KOPT-K1 (cell line): ENCODE measurements around the gene AMFR.

Source experiments
- H3K27ac ChIP-seq: fragments of 200-600 bp; sonication (generic); 2 replicates; pipeline ENCODE4 v1.5.1; 2016; ENCODE audit warnings: antibody characterized with exemption, mild to moderate bottlenecking, low read depth, low read length; ENCODE audit not compliant: poor library complexity, severe bottlenecking
- H3K36me3 ChIP-seq: fragments of 200-600 bp; sonication (generic); 2 replicates; pipeline ENCODE4 v1.5.1; 2017; ENCODE audit warnings: antibody characterized with exemption, mild to moderate bottlenecking, low read length, moderate library complexity; ENCODE audit not compliant: insufficient read depth
- H3K9me3 ChIP-seq: fragments of 200-600 bp; sonication (generic); 2 replicates; pipeline ENCODE4 v1.5.1; 2017; ENCODE audit warnings: antibody characterized with exemption, low read length, mild to moderate bottlenecking; ENCODE audit not compliant: insufficient read depth, poor library complexity, severe bottlenecking

AMFR gene

DNA sequence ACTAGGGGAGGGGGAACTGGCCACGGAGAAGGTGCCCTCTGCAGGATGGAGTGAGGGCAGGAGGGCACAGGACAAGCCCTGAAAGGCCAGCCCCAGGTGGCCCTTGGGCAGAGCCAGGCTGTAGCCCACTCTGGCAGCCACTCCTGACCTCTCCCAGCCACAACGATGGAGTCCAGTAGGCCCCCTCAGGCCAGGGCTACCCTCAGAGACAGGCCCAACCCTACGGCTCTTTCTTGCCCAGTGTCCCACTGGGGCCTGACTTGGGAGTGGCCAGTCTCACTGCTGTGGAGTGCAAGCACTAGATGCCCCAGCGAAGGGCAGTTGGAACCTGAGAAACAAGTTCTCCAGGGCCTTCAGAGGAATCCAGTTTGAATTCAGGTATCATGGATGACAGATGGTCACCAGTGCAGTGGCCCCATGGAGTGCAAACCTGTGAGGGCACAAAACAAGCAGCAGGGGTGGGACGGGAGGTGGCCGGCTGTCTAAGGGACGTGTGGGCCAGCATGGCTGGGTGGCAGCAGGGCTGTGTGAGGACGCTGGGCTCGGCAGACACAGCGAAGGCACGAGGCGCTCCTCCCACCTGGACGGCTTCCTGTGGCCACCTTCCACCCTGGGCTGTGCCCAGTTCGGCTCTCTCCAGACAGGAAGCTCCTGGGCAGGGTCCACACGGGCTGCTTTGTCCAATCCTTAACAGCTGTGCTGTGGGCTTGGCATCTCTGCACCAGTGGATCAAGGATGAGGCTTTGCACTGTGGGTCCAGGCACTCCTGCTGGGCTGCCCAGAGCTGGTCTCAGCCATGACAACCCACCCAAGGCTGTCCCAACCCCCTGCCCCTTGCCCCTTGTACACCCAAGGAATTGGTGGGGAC is 72.1 kb downstream of the AMFR start:
- Histone ChIP-seq H3K36me3 (no peaks in the 10 kb centered on the region), H3K27ac (no peak overlapping the region), H3K9me3 (no peaks in the 10 kb centered on the region)

DNA sequence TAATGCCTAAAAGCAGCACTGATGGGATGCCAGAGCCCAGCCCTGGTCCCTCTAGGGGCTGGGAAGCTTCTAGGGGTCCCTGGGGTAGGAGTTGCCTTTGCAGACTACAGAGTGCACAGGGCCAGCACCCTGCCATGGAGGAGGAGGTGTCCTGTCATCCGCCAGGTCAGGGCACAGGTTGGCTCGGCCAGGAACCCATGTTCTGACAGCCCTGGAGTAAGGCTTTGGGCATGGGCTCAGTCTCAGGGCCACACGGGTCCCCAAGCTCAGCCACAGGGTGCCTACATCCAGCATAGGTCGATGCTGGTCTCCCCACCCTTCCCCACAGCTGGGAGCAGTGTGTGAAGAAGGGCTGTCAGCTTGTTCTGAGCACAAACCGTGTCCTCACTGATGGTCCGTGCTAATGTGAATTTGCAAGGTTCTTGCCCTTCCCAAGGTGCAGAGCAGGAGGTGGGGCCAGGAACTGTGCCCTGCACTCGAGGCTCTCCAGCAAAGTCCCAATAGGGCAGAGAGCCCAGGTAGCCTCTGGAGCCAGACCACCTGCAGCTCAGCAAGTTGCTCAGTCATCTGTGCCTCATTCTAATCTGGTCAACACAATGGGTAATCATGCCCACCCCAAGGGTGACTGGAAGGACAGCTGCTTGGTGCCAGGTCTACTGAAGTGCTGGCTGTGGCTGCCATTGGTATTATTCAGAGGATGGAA is 72.8 kb downstream of the AMFR start:
- H3K36me3 ChIP-seq: no peaks in the 10 kb centered on the region
- H3K9me3 ChIP-seq: no peaks in the 10 kb centered on the region
- H3K27ac ChIP-seq: no peak overlapping the region

- Histone ChIP-seq H3K9me3 (no peaks in the 10 kb centered on the region), H3K27ac (no peak overlapping the region), H3K36me3 (no peaks in the 10 kb centered on the region)
Measured at GRCh38 chr16:56351481-56351880, 73.9 kb downstream of the AMFR start.

- no peaks in the 10 kb centered on the region for H3K36me3 ChIP-seq
- H3K9me3 ChIP-seq: no peaks in the 10 kb centered on the region
- no peak overlapping the region for H3K27ac ChIP-seq
Measured at GRCh38 chr16:56350491-56351405, 74.6 kb downstream of the AMFR start.

GRCh38 chr16:56349711-56350161 is 75.6 kb downstream of the AMFR start:
- H3K36me3 ChIP-seq: no peaks in the 10 kb centered on the region
- no peaks in the 10 kb centered on the region for H3K9me3 ChIP-seq
- H3K27ac ChIP-seq: no peak overlapping the region

DNA sequence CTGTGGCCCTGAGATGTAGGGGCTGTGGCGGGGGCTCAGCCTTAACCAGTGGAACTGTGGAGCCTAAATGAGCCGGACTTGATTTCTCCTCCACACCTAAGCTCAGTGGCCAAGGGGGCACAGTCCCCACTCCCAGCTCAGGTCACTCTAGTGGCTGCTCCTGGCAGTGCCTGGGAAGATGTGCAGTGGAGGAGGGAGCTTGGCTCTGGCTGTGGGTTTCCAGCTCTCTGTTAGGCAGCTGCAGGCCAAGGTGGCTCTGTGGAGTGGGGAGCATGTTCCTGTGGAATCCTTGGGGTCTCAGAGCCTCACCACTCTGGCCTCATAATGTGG is 76.3 kb downstream of the AMFR start:
- H3K36me3 ChIP-seq: no peaks in the 10 kb centered on the region
- H3K27ac ChIP-seq: no peak overlapping the region
- no peaks in the 10 kb centered on the region for H3K9me3 ChIP-seq

DNA sequence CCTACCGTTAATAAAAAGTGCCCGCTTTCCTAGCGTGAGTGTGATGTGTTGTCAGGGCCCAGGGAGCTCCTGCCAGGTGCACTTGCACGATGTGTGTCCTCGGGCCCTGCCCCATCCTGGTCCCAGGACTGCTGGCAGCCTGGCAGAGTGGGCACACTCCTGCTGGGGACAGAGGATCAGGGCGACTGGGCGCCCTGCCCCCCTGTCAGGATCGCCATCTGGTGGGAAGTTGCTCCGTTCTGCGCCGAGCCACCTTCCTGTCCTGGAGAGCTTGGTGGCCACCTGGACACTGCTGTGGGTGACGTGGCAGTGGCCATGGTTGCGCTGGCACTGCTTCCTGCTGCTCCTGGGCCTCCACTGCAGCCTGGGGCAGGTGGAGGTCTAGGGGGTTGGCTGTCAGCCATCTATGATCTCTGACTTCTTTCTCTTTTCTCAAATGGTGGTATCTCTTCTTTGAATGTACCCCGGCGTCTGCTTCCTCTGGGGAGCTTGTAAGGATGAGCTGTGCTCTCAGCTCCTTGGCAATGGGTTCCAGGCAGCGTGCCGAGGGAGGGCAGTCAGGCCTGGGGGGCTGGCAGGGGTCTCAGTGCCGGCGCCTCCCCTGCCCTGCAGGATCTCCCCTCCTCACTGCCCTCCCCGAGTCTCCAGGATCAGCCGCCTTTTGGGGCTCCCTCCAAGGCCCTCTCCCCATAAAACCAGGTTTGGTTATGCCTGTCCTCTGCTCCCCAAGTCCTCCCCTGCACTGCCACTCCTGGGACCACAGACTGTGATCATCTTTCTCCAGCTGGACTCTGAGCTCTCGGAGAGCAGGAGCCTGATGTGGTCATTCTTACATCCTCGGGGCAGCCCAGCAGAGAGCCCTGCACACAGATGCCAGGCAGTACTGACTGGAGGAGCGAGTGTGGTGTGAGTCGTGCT is 76.9 kb downstream of the AMFR start:
- H3K9me3 ChIP-seq: no peaks in the 10 kb centered on the region
- no peak overlapping the region for H3K27ac ChIP-seq
- H3K36me3 ChIP-seq: no peaks in the 10 kb centered on the region

DNA sequence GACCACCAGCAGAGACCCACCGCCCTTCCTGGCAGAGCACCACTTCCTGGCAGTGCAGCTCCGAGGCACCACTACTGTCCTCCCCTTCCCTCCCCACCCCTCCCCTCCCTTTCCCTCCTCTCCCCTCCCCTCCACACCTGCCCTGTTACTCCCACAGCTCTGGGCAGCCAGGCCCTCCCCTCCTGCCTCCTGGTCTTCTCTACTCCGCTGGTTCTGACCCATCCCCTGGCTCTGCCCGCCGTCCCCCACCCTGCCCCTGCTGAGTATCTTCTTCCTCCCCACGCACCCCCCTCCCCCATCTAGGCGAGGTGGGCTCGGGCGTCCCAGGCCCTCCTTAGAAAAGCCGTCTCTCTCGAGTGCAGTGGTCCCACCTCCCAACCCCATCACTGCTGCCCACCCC is 77.7 kb downstream of the AMFR start:
- Histone ChIP-seq H3K27ac (no peak overlapping the region), H3K36me3 (no peaks in the 10 kb centered on the region)

GRCh38 chr16:56347166-56347565 is 78.2 kb downstream of the AMFR start:
- Histone ChIP-seq H3K9me3 (no peaks in the 10 kb centered on the region), H3K27ac (no peak overlapping the region), H3K36me3 (no peaks in the 10 kb centered on the region)

More for the DNA sequence above, 77.7 kb downstream of the AMFR start:
- H3K9me3 ChIP-seq: no peaks in the 10 kb centered on the region

DNA sequence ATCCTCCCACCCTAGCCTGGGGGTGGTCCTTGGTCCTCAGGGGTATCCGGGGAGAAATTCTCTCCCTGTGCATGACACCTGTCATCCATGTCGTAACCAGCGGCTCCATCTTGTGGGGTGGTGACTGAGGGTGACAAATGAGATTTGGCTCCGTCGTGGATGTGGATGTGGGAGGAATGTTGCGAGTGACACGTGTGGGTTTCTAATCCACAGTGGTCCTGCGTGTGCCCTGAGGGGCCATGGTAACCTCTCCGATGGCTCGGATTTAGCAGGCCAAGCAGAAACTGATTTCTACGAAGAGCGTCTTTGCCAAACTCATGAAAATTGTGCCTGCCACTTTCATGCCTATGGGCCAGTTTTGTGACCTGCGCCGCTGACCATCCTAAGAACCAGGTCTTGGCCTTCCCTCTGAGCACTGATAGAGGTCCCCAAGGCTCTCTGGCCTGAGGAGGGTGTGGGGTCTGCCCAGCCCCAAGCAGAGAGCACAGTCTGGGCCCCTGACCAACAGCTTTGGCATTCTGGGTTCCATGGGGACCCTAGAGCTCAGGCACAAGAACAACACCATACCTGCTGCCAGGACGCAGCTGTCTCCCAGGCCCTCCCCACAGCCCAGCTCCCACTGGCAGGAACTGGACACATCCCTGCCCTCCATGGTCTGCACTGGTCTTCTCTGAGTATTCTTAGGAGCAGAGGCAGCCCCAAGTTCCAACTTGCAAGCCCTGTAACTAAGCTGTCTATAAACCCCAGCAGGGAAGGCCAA is 79.0 kb downstream of the AMFR start:
- H3K27ac ChIP-seq: no peak overlapping the region
- no peaks in the 10 kb centered on the region for H3K9me3 ChIP-seq
- no peaks in the 10 kb centered on the region for H3K36me3 ChIP-seq

DNA sequence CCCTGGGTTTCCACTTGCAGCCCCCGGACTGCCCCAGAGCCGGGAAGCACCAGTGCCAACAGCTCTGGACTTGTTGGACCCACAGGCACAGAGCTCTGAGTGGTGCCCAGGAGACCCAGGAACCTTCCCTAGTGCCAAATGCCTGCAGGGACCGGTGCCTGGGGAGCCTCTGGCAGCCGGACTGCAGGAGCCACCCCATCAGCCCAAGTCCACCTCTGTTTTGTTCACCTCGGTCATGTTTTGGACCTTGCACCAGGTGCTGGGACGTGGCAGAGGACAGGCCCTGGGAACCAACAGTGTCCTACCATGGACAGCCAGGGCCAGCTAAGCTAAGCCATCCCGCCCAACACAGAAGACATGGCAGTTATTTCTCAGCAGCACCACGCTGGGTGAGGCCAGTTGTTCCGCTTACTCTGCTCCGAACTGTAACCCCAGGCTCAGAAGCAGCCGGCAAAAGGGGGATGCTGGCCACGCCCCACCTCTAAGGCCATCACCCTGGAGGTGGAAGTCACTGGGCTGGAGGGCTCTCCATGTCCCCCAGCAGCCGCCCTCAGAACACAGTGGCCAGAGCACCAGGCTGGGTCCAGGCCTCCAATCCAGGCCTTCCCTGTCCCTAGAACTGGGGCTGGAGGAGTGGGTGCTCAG is 79.8 kb downstream of the AMFR start:
- Histone ChIP-seq H3K9me3 (no peaks in the 10 kb centered on the region), H3K36me3 (no peaks in the 10 kb centered on the region), H3K27ac (no peak overlapping the region)

- Histone ChIP-seq H3K36me3 (no peaks in the 10 kb centered on the region), H3K27ac (no peak overlapping the region)
Measured at GRCh38 chr16:56344518-56345405, 80.6 kb downstream of the AMFR start.

More at GRCh38 chr16:56344518-56345405, 80.6 kb downstream of the AMFR start:
- no peaks in the 10 kb centered on the region for H3K9me3 ChIP-seq
